ENCODE measurements around the gene OR5T1.

OR5T1 gene

GRCh38 chr11:56273854-56274253 lies at the start of gene OR5T1:
TSS of gene OR5T1 (plus strand) at chr11:56274154. CDS start at chr11:56275639, 1,485 bp downstream.
- no peak for DNase-seq (ENCODE audit: low spot score)

- no peak for DNase-seq (ENCODE audit: low spot score)
Observed at GRCh38 chr11:56234155-56234554, 39.8 kb upstream of the OR5T1 start, which contains the start of gene OR5T2. TSS of gene OR5T2 (minus strand) at chr11:56234255. CDS start at chr11:56233062, 1,193 bp downstream.

- DNase-seq (ENCODE audit: low spot score) = no peak
Observed at GRCh38 chr11:56251954-56252353, 22.0 kb upstream of the OR5T1 start, which contains the start of gene OR5T3. TSS of gene OR5T3 (plus strand) at chr11:56252254. CDS start at chr11:56252254, 0 bp downstream.

- DNase-seq (ENCODE audit: low spot score) = no peak
Observed at GRCh38 chr11:56271092-56271491, 2.9 kb upstream of the OR5T1 start.

- no peak for DNase-seq (ENCODE audit: low spot score)
Observed at GRCh38 chr11:56292154-56292553, 18.2 kb downstream of the OR5T1 start, which contains the start of gene OR8H1. TSS of gene OR8H1 (minus strand) at chr11:56292254. CDS start at chr11:56291062, 1,192 bp downstream.

- DNase-seq (ENCODE audit: low spot score) = no peak
Observed at GRCh38 chr11:56296898-56297297, 22.9 kb downstream of the OR5T1 start.

GRCh38 chr11:56307836-56308235 lies 33.9 kb downstream of the OR5T1 start:
- DNase-seq (ENCODE audit: low spot score) = no peak

- no peak for DNase-seq (ENCODE audit: low spot score)
Observed at GRCh38 chr11:56314844-56315243, 40.9 kb downstream of the OR5T1 start, which contains the start of gene OR8K3. TSS of gene OR8K3 (plus strand) at chr11:56315144. CDS start at chr11:56318307, 3,163 bp downstream.
